OCI-M1 (cell line): ENCODE data around the gene C3AR1.
"Not testable (repeated sequence)": the region's sequence is repeated elsewhere in the genome, so short reads cannot be mapped to it uniquely, and the experiment has no call there.

ENCODE experiments used
- DNase-seq: peaks from one replicate; lab custom pipeline; 2025; lab: John Stamatoyannopoulos, UW

Gene C3AR1

GRCh38 chr12:8065991-8066594, at the start of gene C3AR1:
Gene C3AR1 (minus strand): TSS chr12:8066359. CDS start chr12:8060185, 6,174 bp downstream.
- DNase-seq = peak; percentile 88

DNA sequence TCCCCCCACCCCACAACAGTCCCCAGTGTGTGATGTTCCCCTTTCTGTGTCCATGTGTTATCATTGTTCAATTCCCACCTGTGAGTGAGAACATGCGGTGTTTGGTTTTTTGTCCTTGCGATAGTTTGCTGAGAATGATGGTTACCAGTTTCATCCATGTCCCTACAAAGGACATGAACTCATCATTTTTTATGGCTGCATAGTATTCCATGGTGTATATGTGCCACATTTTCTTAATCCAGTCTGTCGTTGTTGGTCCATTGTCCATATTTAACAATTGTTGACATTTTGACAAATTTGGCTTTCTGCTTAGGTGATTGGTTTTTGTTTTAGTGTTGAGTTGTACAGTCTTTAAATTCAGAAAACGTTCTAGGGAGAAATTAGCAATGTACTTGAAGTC, 47.0 kb upstream of the C3AR1 start:
- not testable (repeated sequence) for DNase-seq

- DNase-seq = peak; percentile 88
These were observed 42.7 kb upstream of the C3AR1 start for GRCh38 chr12:8108808-8109398.

GRCh38 chr12:8099235-8099634, 33.1 kb upstream of the C3AR1 start:
- no peak for DNase-seq

GRCh38 chr12:8096281-8096915, 30.2 kb upstream of the C3AR1 start:
- DNase-seq = no peak

GRCh38 chr12:8093291-8093690, 27.1 kb upstream of the C3AR1 start:
- no peak for DNase-seq

DNA sequence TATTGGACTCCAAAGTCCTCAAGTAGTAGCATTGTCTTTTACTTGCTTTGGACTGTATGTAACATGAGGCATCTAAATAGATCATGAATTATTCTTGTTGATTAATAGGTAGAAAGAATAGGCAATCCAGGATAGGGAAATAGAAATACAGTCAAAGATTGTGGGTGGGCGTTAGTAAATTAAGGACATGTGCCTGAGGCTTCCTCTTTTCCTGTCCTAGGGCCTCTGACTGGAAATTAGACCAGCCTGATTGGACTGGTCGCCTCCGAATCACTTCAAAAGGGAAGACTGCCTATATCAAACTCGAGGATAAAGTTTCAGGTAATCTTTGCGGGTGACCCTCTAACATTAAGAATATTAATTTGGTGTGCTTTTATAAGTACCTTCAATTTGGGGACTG, 23.6 kb upstream of the C3AR1 start:
- no peak for DNase-seq

DNA sequence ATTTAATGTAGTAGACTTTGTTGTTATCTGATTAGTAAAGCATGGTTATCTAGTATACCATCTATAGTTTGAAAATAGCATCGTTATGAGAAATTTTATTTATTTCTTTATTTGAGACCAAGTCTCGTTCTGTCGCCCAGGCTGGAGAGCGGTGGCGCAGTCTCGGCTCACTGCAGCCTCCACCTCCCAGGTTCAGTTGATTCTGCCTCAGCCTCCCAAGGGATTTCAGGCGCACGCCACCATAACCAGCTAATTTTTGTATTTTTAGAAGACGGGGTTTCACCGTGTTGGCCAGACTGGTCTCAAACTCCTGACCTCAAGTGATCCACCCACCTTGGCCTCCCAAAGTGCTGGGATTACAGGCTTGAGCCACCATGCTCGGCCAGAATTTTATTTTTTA, 23.1 kb upstream of the C3AR1 start:
- DNase-seq = not testable (repeated sequence)

GRCh38 chr12:8088574-8088973, 22.4 kb upstream of the C3AR1 start:
- DNase-seq = no peak

- DNase-seq = peak; percentile 24
These were observed 21.5 kb upstream of the C3AR1 start for GRCh38 chr12:8087666-8088065.

DNA sequence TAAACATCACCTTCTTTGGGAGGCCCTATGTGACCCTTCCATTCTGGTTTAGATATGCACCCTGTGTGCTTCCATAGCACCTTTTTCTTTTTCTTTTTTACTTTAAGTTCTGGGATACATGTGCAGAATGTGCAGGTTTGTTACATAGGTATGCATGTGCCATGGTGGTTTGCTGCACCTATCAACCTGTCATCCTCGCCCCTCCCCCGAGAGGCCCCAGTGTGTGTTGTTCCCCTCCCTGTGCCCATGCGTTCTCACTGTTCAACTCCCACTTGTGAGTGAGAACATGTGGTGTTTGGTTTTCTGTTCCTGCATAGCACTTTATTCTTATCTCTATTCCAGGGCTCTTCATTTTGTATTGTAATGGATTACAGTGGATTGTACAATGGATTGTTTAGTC, 18.2 kb upstream of the C3AR1 start:
- DNase-seq = not testable (repeated sequence)

DNA sequence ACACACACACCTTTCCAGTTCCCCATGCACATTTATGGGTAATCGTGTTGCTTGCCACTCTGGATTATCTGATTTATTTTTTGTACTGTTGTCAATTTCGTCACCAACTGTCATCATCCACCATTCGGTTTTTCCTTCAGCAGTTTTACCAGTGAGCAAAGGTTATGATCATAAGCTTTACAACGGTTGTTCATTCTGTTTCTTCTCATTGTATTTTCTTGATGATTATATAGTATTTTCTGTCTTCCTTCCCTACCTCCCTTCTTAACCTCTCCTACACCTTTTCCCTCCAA, 16.6 kb upstream of the C3AR1 start:
- DNase-seq = peak; percentile 69

DNA sequence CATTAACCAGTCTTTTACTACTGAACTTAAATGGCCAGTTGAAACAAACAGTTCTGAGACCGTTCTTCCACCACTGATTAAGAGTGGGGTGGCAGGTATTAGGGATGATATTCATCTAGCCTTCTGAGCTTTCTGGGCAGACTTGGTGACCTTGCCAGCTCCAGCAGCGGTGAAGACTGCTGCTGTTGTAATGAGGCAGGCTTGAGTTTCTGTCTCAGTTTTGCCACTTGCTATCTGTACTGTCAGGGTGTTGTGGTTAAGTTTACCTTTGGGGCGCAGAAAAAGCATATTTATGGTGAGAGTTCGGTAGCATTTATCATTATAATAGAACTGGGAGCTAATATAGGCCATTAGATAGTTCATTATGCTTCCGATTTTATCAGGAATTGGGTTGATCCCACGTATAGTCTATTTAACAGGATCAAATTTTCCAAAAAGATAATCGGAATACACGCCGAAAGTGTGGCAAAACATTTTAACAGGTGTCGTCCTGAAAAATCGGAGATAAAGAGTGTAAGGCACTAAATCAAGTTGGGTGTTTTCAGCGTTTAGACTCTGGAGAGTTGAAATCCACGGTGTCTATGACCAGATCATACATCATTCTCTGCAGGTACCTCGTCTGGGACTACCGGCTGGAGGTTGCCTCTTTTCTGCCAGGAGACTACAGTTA, 15.2 kb upstream of the C3AR1 start:
- peak; percentile 71 for DNase-seq

- DNase-seq = peak; percentile 78
These were observed 14.0 kb upstream of the C3AR1 start for GRCh38 chr12:8080120-8080519.

GRCh38 chr12:8078916-8079315, 12.8 kb upstream of the C3AR1 start:
- no peak for DNase-seq

- peak; percentile 79 for DNase-seq
These were observed 12.2 kb upstream of the C3AR1 start for GRCh38 chr12:8078398-8078797.

DNA sequence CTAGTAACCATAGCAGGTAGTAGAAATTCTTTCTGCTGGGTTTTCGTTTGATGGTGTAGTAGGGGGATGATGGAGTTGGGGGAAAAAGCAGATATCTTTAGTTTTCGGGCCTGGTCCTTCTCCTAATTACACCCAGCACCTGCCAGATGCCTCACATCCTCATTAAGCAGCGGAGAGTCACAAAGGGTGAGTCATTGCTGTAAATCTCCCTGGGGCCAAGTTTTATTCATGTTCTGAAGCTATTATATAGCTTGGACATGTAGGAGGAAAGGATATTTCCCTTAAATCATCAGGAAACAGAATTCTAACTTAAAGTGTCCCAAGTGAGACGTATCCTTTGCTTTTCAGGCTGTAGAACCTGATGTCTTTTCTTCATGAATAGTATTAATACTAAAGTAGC, 11.0 kb upstream of the C3AR1 start:
- no peak for DNase-seq

GRCh38 chr12:8076366-8076765, 10.2 kb upstream of the C3AR1 start:
- DNase-seq = no peak

GRCh38 chr12:8075935-8076334, 9.8 kb upstream of the C3AR1 start:
- no peak for DNase-seq

- not testable (repeated sequence) for DNase-seq
These were observed 5.7 kb upstream of the C3AR1 start for GRCh38 chr12:8071820-8072219.

DNA sequence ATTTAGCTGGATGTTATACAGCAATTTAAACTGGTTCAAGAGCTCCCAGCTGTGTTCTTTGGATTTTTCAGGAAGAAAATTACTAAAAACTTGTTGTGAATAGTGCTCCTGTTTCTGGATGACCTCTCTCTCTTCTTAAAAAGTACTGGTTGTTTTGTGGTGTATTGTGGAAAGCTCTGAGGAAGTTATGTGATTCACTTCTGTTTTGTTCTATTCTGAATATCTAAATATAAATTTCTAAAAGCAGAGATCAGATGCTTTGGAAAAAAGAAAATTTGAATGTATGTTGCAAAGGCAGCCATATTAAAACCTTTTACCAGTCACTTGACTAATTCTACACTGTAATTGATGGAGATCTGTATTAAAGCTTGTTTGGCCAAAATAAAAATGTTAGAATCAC, 3.4 kb upstream of the C3AR1 start:
- no peak for DNase-seq

DNA sequence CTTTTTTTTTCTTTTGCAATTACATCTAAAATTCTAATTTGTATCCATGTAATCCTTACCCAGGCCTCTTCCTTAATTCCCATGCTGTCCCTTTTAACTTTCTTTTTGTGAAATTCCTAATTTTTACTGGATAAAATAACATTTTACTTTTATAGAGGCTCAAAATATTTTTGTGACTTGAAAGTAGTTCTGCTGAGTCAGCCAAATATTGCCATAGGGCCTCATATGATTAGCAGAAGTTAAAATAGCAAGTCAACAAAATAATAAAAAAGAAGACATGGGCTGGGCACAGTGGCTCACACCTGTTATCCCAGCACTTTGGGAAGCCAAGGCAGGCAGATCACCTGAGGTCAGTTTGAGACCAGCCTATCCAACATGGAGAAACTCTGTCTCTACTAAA, 2.0 kb downstream of the C3AR1 start:
- no peak for DNase-seq

DNA sequence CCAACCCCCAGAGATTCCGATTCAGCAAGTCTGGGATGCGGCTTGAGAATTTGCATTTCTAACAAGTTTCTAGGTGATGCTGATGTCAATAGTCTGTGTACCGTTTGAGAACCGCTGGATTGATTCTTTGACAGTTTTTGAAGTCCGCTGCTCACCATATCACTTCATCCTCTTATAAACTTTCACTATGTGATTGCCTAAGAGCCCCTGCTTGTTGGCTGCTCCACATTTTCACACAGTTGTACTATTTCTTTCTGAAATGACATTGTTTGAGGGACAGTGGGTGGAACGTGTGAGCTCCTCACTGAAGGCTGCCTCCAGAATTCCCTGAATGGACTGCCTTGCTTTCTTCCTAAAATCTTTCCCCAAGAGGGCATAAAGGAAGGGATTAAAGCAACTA, 7.7 kb downstream of the C3AR1 start:
- no peak for DNase-seq
